Astrocyte (in vitro differentiated cells and primary cell): ENCODE measurements around the gene HAGHL.

ENCODE experiments used
- EZH2 ChIP-seq: IDR thresholded peaks from 2 replicates; pipeline ENCODE4 v1.6.1; 2012; ENCODE audit warnings: mild to moderate bottlenecking, low read length, inconsistent platforms; ENCODE audit not compliant: insufficient read depth
- TF ChIP-seq, protein P1 (sequence below): IDR thresholded peaks from 2 replicates; pipeline ENCODE4 v1.5.1; 2011; ENCODE audit warnings: low read depth, mild to moderate bottlenecking, inconsistent platforms, low read length, moderate library complexity; ENCODE audit not compliant: insufficient read depth

DNA sequence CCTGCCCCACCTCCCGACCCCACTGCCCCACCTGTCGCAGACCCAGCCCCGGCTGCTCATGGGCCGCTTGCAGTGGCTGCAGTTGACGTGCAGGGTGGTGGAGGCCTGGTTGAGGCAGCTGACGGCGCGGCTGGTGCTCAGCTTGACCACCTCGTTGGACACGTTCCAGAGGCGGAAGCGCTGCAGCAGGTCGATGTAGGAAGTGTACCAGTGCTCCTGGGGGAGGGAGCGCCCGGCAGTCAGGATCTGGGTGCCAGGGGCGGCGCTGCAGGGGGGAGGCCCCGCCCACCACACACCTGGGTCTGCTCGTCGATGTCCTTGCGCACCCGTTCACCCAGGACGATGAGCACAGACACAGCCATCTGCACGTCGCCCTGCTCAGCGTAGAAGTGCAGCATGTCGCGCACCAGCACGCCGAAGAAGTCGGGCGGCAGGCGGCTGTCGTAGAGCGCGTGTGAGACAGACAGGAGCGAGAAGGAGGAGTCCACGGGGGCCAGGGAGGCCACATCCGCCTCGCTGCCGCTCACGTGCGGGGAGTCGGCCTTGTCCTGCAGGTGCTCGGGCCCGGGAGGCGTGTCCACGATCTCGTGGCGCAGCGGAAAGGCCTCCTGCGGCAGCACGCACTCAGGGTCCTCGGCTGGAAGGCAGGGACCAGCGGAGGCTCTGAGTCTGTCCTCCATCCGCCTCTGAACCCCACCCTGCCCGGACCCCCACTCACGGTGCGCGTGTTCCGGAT is 41.8 kb upstream of the HAGHL start:
- TF ChIP-seq, protein P1, sequence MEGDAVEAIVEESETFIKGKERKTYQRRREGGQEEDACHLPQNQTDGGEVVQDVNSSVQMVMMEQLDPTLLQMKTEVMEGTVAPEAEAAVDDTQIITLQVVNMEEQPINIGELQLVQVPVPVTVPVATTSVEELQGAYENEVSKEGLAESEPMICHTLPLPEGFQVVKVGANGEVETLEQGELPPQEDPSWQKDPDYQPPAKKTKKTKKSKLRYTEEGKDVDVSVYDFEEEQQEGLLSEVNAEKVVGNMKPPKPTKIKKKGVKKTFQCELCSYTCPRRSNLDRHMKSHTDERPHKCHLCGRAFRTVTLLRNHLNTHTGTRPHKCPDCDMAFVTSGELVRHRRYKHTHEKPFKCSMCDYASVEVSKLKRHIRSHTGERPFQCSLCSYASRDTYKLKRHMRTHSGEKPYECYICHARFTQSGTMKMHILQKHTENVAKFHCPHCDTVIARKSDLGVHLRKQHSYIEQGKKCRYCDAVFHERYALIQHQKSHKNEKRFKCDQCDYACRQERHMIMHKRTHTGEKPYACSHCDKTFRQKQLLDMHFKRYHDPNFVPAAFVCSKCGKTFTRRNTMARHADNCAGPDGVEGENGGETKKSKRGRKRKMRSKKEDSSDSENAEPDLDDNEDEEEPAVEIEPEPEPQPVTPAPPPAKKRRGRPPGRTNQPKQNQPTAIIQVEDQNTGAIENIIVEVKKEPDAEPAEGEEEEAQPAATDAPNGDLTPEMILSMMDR = no peak
- TF ChIP-seq EZH2 = no peak
